ENCODE results near the gene FOXB2. TPM values are rescaled to one million over a fixed set of nuclear protein-coding genes. Genes with fewer than 3 reads are reported as not detected.

Gene FOXB2
- total RNA-seq, 2 donors from 2014 or later: not detected

- Histone ChIP-seq H3K27ac (ENCODE audit: low read depth, low read length) (no peak overlapping the region), H3K9ac (ENCODE audit: extremely low read depth, low read length, poor library complexity, severe bottlenecking) (no peak overlapping the region), H3K36me3 (ENCODE audit: control insufficient read depth, insufficient read depth, low read length) (no peaks in the 10 kb centered on the region), H3K4me1 (ENCODE audit: control insufficient read depth, insufficient read depth, low read length) (peaks cover 1% of the 10 kb centered on the region), H3K9me3 (ENCODE audit: control insufficient read depth, low read length) (no peaks in the 10 kb centered on the region), H3K4me3 (ENCODE audit: low read length) (no peak overlapping the region), H3K27me3 (ENCODE audit: control insufficient read depth, insufficient read depth, low read length, poor library complexity, severe bottlenecking) (no peaks in the 10 kb centered on the region)
- 81 to 100% methylated on average over 1 of the region's 1 CpG for WGBS, 2 experiments (ENCODE audit: insufficient coverage in 1 of 2, insufficient read length in 1 of 2)
- peaks cover 2% of the 10 kb centered on the region for H3K27me3 Mint-ChIP-seq (ENCODE audit: insufficient read depth)
- no peak overlapping the region for H3K27ac Mint-ChIP-seq
- H3K4me3 Mint-ChIP-seq: no peak overlapping the region
- no peak for DNase-seq
- H3K4me1 Mint-ChIP-seq: peaks cover 4% of the 10 kb centered on the region
- TF ChIP-seq, protein P1, sequence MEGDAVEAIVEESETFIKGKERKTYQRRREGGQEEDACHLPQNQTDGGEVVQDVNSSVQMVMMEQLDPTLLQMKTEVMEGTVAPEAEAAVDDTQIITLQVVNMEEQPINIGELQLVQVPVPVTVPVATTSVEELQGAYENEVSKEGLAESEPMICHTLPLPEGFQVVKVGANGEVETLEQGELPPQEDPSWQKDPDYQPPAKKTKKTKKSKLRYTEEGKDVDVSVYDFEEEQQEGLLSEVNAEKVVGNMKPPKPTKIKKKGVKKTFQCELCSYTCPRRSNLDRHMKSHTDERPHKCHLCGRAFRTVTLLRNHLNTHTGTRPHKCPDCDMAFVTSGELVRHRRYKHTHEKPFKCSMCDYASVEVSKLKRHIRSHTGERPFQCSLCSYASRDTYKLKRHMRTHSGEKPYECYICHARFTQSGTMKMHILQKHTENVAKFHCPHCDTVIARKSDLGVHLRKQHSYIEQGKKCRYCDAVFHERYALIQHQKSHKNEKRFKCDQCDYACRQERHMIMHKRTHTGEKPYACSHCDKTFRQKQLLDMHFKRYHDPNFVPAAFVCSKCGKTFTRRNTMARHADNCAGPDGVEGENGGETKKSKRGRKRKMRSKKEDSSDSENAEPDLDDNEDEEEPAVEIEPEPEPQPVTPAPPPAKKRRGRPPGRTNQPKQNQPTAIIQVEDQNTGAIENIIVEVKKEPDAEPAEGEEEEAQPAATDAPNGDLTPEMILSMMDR (conservative IDR thresholded peaks at IDR 0.05): no peak
- H3K36me3 Mint-ChIP-seq (ENCODE audit: low read depth): no peaks in the 10 kb centered on the region
- no peaks in the 10 kb centered on the region for H3K9me3 Mint-ChIP-seq
Observed at GRCh38 chr9:76980566-76980965, 38.9 kb upstream of the FOXB2 start.

DNA sequence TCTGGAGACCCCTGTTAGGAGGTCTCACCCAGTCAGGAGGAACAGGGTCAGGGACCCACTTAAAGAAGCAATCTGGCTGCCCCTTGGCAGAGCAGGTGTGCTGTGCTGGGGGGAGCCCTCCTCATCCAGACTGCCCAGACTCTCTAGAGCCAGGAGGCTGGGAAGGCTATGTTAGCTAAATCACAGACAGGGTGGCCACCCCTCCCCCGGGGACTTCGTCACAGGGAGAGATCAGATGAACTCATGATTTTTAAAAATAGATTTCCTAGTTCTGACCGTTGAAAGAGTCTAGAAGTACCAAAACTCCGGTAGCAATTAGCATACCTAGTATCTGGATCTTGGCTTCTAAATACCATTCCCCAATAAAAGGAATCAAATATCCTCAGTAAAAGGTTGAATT lies 35.0 kb upstream of the FOXB2 start:
- Histone ChIP-seq H3K4me1 (ENCODE audit: control insufficient read depth, insufficient read depth, low read length) (no peaks in the 10 kb centered on the region), H3K4me3 (ENCODE audit: low read length) (no peak overlapping the region), H3K27ac (ENCODE audit: low read depth, low read length) (no peak overlapping the region), H3K9ac (ENCODE audit: extremely low read depth, low read length, poor library complexity, severe bottlenecking) (no peak overlapping the region), H3K27me3 (ENCODE audit: control insufficient read depth, insufficient read depth, low read length, poor library complexity, severe bottlenecking) (no peaks in the 10 kb centered on the region), H3K9me3 (ENCODE audit: control insufficient read depth, low read length) (no peaks in the 10 kb centered on the region), H3K36me3 (ENCODE audit: control insufficient read depth, insufficient read depth, low read length) (no peaks in the 10 kb centered on the region)
- Mint-ChIP-seq H3K27me3 (ENCODE audit: insufficient read depth) (peaks cover 2% of the 10 kb centered on the region), H3K27ac (no peak overlapping the region), H3K36me3 (ENCODE audit: low read depth) (no peaks in the 10 kb centered on the region), H3K4me3 (no peak overlapping the region), H3K9me3 (no peaks in the 10 kb centered on the region), H3K4me1 (peaks cover 2% of the 10 kb centered on the region)
- WGBS, 2 experiments (ENCODE audit: insufficient coverage in 1 of 2, insufficient read length in 1 of 2): 80 to 92% methylated on average over 2 to 4 of the region's 4 CpGs
- DNase-seq: no peak
- TF ChIP-seq, protein P1 (conservative IDR thresholded peaks at IDR 0.05): no peak

DNA sequence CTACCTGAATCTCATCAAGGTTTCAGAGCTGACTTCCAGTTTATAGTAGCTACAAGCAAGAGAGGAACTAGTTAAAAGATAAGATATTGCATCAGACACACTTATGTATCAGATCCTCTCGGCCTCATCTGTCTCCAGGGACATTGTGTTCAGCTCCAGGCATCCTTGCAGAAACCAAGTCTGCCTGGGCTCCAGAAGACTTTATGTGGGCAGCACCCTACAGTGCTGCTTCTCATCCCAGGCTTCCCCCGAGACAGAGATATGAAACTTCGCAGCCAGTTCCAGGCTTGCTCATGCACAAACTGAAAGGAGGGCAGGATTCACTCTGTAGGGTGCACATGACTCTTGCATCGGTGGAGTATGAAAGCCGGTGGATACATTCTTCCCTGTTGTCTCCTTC lies 33.9 kb upstream of the FOXB2 start:
- Histone ChIP-seq H3K36me3 (ENCODE audit: control insufficient read depth, insufficient read depth, low read length) (no peaks in the 10 kb centered on the region), H3K4me1 (ENCODE audit: control insufficient read depth, insufficient read depth, low read length) (no peaks in the 10 kb centered on the region), H3K27ac (ENCODE audit: low read depth, low read length) (no peak overlapping the region), H3K4me3 (ENCODE audit: low read length) (no peak overlapping the region), H3K9ac (ENCODE audit: extremely low read depth, low read length, poor library complexity, severe bottlenecking) (no peak overlapping the region), H3K9me3 (ENCODE audit: control insufficient read depth, low read length) (no peaks in the 10 kb centered on the region), H3K27me3 (ENCODE audit: control insufficient read depth, insufficient read depth, low read length, poor library complexity, severe bottlenecking) (no peaks in the 10 kb centered on the region)
- Mint-ChIP-seq H3K4me1 (peaks cover 2% of the 10 kb centered on the region), H3K27me3 (ENCODE audit: insufficient read depth) (peaks cover 2% of the 10 kb centered on the region), H3K9me3 (no peaks in the 10 kb centered on the region), H3K36me3 (ENCODE audit: low read depth) (no peaks in the 10 kb centered on the region), H3K27ac (no peak overlapping the region), H3K4me3 (no peak overlapping the region)
- WGBS, 2 experiments (ENCODE audit: insufficient coverage in 1 of 2, insufficient read length in 1 of 2): 91 to 95% methylated on average over 4 to 5 of the region's 5 CpGs
- DNase-seq: no peak
- TF ChIP-seq, protein P1 (conservative IDR thresholded peaks at IDR 0.05): no peak

All from endodermal cell (in vitro differentiated cells).